ENCODE data around the gene LUZP2.

The LUZP2 gene

GRCh38 chr11:24589064-24589463 lies 92.2 kb downstream of the LUZP2 start:
- no peak for TF ChIP-seq GATA3 (IDR thresholded peaks at IDR 0.05; ENCODE audit: low read depth, low read length)
- no peak for TF ChIP-seq GATA2 (IDR thresholded peaks at IDR 0.05; ENCODE audit: low read depth, low read length)

GRCh38 chr11:24591283-24591682 lies 94.4 kb downstream of the LUZP2 start:
- TF ChIP-seq GATA2 (IDR thresholded peaks at IDR 0.05; ENCODE audit: low read depth, low read length) = no peak
- no peak for TF ChIP-seq GATA3 (IDR thresholded peaks at IDR 0.05; ENCODE audit: low read depth, low read length)

- no peak for TF ChIP-seq GATA2 (IDR thresholded peaks at IDR 0.05; ENCODE audit: low read depth, low read length)
Observed at GRCh38 chr11:24592360-24592759, 95.5 kb downstream of the LUZP2 start.

- TF ChIP-seq GATA3 (IDR thresholded peaks at IDR 0.05; ENCODE audit: low read depth, low read length) (no peak), GATA2 (IDR thresholded peaks at IDR 0.05; ENCODE audit: low read depth, low read length) (no peak)
Observed at GRCh38 chr11:24593332-24593731, 96.5 kb downstream of the LUZP2 start.

- TF ChIP-seq GATA2 (IDR thresholded peaks at IDR 0.05; ENCODE audit: low read depth, low read length) = no peak
- no peak for TF ChIP-seq GATA3 (IDR thresholded peaks at IDR 0.05; ENCODE audit: low read depth, low read length)
Observed at GRCh38 chr11:24594401-24594800, 97.5 kb downstream of the LUZP2 start.

- no peak for TF ChIP-seq GATA3 (IDR thresholded peaks at IDR 0.05; ENCODE audit: low read depth, low read length)
- TF ChIP-seq GATA2 (IDR thresholded peaks at IDR 0.05; ENCODE audit: low read depth, low read length) = no peak
Observed at GRCh38 chr11:24598641-24599040, 101.8 kb downstream of the LUZP2 start.

GRCh38 chr11:24609192-24610119 lies 112.6 kb downstream of the LUZP2 start:
- no peak for TF ChIP-seq GATA2 (IDR thresholded peaks at IDR 0.05; ENCODE audit: low read depth, low read length)
- no peak for TF ChIP-seq GATA3 (IDR thresholded peaks at IDR 0.05; ENCODE audit: low read depth, low read length)

- TF ChIP-seq GATA2 (IDR thresholded peaks at IDR 0.05; ENCODE audit: low read depth, low read length) = no peak
- no peak for TF ChIP-seq GATA3 (IDR thresholded peaks at IDR 0.05; ENCODE audit: low read depth, low read length)
Observed at GRCh38 chr11:24615451-24616160, 118.8 kb downstream of the LUZP2 start.

- no peak for TF ChIP-seq GATA3 (IDR thresholded peaks at IDR 0.05; ENCODE audit: low read depth, low read length)
- TF ChIP-seq GATA2 (IDR thresholded peaks at IDR 0.05; ENCODE audit: low read depth, low read length) = no peak
Observed at GRCh38 chr11:24617856-24618255, 121.0 kb downstream of the LUZP2 start.

GRCh38 chr11:24619900-24620299 lies 123.0 kb downstream of the LUZP2 start:
- TF ChIP-seq GATA2 (IDR thresholded peaks at IDR 0.05; ENCODE audit: low read depth, low read length) = no peak
- no peak for TF ChIP-seq GATA3 (IDR thresholded peaks at IDR 0.05; ENCODE audit: low read depth, low read length)

GRCh38 chr11:24622262-24622661 lies 125.4 kb downstream of the LUZP2 start:
- TF ChIP-seq GATA3 (IDR thresholded peaks at IDR 0.05; ENCODE audit: low read depth, low read length) = no peak
- no peak for TF ChIP-seq GATA2 (IDR thresholded peaks at IDR 0.05; ENCODE audit: low read depth, low read length)

- TF ChIP-seq GATA2 (IDR thresholded peaks at IDR 0.05; ENCODE audit: low read depth, low read length) (no peak), GATA3 (IDR thresholded peaks at IDR 0.05; ENCODE audit: low read depth, low read length) (no peak)
Observed at GRCh38 chr11:24623121-24623520, 126.3 kb downstream of the LUZP2 start.

- TF ChIP-seq GATA2 (IDR thresholded peaks at IDR 0.05; ENCODE audit: low read depth, low read length) (no peak), GATA3 (IDR thresholded peaks at IDR 0.05; ENCODE audit: low read depth, low read length) (no peak)
Observed at GRCh38 chr11:24624432-24624831, 127.6 kb downstream of the LUZP2 start.

GRCh38 chr11:24625975-24626374 lies 129.1 kb downstream of the LUZP2 start:
- TF ChIP-seq GATA3 (IDR thresholded peaks at IDR 0.05; ENCODE audit: low read depth, low read length) (no peak), GATA2 (IDR thresholded peaks at IDR 0.05; ENCODE audit: low read depth, low read length) (no peak)
